Esophagus mucosa (tissue), 1 donor: ENCODE measurements around the gene RPEL1. TPM values are rescaled to one million over a fixed set of nuclear protein-coding genes. Genes with fewer than 3 reads are reported as not detected.
"Not testable (repeated sequence)": the region's sequence is repeated elsewhere in the genome, so short reads cannot be mapped to it uniquely, and the experiment has no call there.

Experiments
- ATAC-seq: fragments of 200-7000 bp; cut with Tn5 transposase; one replicate; pipeline ENCODE4 v1.9.1; 2020
- total RNA-seq: library from RNA; stranded (reverse); gene quantifications from one replicate; pipeline ENCODE4 v1.2.4, GENCODE V29; 2023
- donor health status: DM: yes; HTN: yes; CAD: no.

RPEL1 gene
- total RNA-seq, 1 donor from 2014 or later, result not detected

DNA sequence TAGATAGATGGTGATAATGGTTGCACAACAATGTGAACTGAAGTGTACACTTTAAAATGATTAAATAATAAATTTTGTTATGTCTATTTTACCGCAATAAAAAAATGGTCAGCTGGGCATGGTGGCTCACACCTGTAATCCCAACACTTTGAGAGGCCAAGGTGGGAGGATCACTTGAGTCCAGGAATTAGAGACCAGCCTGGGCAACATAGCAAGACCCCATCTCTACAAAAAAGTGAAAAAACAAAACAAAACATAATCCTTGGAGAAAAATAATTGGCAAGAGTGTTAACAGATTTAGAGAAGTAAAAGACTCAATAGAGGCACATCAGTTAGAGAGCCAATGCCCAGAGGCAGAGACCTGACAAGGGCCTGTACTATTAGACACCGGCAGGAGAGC, 9.9 kb upstream of the RPEL1 start:
- no peak for ATAC-seq

DNA sequence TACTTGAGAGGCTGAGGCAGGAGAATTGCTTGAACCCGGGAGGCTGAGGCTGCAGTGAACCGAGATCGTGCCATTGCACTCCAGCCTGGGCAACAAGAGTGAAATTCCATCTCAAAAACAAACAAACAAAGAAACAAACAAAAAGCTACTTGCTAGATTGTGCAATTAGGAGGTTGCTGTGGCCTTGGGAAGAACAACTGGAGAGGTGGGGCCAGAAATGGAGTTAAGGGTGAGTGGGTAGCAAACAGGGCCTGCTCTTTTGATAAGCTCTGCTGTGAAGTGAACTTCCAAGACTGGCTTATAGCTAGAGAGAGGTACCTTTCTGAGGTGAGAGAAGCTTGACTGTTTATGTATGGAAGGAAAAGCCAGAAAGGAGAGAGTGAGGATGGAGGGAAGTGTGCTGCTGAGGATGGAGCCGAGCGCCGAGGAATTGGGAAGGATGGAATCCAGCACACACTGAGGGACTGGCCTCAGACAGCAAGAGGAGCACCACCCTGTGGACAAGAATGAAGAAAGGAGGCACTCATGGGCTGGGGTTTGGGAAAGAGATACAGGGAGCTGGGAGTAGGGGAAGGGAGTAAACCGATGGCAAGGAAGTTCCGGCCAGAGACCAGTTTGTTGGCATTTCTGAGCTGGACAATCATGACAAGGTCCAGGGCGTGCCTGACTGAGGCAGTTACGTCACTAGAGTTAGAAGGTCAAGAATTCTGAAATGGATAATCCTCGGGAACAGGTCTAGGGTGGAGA, 7.0 kb upstream of the RPEL1 start:
- peak; percentile 51 for ATAC-seq

DNA sequence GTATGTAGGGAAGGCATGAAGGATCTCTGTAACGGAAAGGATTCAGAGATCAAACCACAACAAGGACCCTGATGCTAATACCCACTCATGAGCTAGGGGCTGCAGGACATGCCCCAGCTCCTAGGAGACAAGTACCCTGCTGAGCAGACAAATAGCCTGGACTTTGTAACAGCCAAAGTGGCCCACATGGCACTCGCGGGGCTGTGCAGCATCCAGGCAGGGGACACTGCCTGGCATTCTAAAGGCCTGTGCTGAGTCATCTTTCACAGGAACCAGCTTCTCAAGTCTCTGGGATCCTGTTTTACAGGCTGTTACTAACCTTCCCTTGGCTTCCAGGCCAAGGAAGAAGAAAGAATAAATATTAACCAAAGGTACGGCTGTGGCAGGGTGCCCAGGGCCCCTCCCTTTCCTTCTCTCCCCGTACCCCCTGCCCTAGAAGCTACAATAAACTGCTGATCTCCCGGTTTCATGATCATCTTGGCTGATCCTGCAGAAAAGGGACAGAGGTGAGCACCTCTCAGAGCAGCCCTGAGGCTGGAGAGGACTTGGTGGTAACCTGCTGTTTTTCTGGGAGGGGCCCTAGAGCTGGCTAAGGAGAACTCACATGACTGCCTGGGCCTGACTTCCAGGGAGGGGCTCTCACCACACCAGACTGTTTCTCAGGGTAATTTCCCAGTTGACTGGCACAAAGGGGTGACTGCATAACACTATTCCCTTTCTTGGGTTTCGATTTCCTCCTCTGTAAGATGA, 4.2 kb upstream of the RPEL1 start:
- peak; percentile 87 for ATAC-seq

DNA sequence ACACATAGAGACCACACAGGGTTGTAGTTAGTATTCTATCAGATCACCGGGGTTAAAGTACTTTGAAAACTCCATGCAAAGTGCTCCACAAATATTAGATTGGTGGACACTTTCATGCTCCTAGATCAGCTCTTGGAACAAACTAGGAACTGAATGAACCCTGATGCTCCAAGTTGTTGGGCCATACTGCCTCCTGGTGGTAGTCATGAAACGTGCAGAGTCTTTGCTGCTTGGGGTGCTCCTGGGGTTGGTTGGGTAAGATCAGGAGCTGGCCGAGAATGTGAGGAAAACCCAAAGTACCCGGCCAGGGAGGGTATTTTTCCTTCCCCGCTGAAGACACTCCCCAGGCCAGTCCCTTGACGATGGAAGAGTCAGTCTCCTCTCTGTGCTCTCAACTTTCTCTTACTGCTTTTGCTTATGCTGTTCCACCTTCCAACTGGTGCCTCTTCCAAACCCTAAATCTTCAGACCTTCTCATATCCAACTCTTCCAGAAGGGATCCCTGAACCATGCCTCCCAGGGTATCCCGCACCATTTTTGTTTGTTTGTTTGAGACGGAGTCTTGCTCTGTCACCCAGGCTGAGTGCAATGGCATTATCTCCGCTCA, 918 bp upstream of the RPEL1 start:
- ATAC-seq, result peak; percentile 39

DNA sequence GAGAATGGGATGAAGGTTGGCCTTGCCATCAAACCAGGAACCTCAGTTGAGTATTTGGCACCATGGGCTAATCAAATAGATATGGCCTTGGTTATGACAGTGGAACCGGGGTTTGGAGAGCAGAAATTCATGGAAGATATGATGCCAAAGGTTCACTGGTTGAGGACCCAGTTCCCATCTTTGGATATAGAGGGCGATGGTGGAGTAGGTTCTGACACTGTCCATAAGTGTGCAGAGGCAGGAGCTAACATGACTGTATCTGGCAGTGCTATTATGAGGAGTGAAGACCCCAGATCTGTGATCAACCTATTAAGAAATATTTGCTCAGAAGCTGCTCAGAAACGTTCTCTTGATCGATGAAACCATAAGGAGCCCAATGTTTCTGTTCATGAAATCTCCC, 637 bp downstream of the RPEL1 start:
- ATAC-seq, result no peak

DNA sequence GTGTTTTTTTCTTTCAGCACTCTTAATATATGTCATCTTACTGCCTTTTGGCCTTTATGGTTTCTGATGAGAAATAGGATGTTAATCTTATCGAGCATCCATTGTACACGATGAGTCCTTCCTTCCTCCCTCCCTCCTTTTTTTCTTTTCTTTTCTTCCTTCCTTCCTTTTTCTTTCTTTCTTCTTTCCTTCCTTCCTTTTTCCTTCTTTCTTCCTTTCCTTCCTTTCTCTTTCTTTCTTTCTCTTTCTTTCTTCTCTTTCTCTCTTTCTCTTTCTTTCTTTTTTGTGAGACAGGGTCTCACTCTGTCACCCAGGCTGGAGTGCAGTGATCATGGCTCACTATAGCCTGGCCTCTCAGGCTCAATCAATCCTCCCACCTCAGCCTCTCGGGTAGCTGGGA, 8.4 kb downstream of the RPEL1 start:
- ATAC-seq, result no peak

DNA sequence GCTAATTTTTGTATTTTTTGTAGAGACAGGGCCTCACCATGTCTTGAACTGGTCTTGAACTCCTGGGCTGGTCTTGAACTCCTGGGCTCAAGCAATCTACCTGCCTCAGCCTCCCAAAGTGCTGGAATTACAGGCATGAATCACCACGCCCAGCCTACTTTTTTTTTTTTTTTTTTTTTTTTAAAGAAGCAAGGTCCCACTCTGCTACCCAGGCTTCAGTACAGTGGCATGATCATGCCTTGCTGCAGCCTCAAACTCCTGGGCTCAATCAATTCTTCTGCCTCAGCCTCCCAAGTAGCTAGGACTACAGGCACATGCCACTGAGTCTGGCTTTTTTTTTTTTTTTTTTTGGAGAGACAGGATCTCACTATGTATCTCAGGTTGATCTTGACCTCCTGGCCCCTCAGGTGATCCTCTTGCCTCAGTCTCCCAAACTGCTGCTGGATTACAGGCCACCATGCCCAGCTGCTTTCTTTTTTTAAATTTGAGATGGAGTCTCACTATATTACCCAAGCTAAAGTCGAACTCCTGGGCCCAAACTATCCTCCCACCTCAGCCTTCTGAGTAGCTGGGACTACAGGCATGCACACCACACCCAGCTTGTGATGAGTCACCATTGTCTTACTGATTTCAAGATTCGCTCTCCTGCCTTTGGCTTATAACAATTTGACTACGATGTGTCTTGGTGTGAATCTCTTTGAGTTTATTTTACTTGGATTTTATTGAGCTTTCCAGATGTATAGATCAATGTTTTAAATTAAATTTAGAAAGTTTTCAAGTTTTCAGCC, 9.0 kb downstream of the RPEL1 start:
- peak; percentile 69 for ATAC-seq

DNA sequence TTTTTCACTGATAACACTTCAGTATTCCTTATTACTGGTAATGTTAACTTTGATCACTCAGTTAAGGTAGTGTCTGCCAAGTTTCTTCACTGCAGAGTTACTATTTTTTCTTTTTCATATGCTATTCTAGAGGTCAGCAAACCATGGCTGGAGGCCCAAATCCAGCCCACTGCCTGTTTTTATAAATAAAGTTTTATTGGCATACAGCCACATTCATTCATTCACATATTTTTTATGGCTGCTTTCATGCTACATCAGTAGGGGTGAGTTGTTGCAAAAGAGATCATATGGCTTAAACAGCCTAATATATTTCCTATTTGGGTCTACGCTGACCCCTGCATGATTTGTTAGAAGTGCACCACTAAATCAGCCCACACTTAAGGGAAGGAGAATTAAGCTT, 10.9 kb downstream of the RPEL1 start:
- ATAC-seq, result no peak

DNA sequence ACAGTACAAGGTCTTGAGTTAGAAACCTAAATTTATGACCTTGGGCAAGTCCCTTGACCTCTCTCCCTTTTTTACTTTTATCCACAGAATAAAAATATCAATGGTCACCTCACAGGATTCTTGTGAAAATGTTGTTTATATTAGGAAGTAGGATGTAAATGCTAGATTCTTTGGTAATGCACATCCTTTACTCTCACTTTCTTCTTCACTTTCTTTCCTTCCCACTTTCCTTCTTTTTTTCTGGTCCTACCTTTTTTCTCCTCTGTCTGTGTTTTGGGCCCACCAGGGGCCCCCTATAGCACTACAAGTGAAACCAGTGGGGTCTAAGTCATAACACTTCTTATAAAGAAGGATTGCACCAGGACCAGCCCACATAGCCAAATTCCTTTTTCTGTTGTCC, 12.1 kb downstream of the RPEL1 start:
- ATAC-seq, result no peak

DNA sequence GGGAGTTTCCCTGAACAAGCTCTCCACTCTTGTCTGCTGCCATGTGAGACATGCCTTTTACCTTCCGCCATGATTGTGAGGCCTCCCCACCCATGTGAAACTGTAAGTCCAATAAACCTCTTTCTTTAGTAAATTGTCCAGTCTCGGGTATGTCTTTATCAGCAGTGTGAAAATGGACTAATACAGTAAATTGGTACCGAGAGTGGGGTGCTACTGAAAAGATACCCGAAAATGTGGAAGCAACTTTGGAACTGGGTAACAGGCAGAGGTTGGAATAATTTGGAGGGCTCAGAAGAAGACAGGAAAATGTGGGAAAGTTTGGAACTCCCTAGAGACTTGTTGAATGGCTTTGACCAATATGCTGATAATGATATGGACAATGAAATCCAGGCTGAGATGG, 13.2 kb downstream of the RPEL1 start:
- ATAC-seq, result not testable (repeated sequence)

DNA sequence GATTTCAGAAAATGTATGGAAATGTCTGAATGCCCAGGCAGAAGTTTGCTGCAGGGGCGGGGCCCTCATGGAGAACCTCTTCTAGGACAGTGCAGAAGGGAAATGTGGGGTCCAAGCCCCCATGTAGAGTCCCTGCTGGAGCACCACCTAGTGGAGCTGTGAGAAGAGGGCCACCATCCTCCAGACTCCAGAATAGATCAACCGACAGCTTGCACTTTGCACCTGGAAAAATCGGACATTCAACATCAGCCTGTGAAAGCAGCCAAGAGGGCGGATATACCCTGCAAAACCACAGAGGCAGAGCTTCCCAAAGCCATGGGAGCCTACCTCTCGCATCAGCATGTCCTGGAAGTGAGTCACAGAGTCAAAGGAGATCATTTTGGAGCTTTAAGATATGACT, 14.3 kb downstream of the RPEL1 start:
- no peak for ATAC-seq

DNA sequence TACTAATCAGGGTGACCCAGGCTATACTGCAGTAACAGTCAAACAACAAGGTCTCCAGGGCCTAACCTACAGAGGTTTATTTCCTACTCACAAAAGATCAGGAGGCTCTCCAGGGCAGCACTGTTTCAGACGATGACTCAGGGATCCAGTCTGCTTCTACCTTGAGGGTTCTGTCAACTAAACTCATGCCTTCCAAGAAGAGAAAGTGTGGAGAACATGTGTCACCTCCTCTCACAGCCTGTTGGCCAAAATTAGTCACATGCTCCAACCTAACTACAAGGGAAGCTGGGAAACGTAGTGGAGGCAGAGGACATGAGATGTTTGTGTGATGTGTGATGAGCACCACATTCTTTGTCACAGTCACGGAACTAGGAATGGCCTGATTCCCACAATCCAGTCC, 16.5 kb downstream of the RPEL1 start:
- peak; percentile 43 for ATAC-seq

DNA sequence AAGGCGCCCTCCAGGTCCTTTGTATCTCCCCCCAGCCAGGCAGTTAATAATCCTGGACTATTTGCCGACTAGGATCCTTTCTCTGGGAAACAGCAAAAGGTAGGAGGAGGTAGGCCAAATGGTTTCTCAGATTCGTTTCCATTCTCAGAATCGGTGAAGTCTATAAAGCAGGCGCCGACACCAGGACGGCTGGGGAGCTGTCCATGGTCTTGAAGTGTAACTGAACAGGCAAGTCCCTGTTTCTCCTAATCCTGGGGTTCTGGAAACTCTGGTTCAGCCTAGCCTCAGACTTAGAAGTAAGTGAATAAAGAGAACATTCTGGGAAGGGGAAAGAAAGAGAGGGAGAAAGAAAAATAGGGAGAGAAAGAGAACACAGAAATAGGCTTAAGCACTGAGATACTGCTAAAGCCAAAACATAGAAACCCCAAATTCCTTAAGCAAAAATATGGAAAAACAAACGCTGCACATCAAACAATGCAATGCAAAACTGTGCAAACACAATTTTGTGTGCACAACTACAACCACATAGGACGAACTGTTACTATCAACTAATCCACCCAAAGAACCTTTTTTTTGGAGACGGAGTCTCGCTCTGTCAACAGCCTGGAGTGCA, 20.1 kb downstream of the RPEL1 start:
- ATAC-seq, result peak; percentile 61

DNA sequence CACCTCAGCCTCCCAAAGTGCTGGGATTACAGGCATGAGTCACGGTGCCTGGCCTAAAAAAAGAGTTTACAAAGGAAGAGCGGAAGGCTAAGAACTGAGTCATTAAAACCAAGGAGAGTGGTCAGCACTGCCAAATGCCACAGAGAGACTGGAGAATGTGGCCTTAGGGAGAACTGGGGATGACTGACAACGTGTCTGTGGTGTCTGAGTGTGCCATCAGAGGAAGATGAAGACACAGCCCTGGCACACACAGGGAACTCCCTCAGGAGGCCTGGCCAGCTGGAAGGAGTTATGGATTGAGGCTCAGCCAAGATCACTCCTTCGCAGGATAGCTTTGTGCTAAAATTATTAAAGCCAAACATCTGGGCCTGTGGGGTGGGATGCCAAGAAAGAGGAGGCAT, 27.4 kb downstream of the RPEL1 start:
- peak; percentile 63 for ATAC-seq

DNA sequence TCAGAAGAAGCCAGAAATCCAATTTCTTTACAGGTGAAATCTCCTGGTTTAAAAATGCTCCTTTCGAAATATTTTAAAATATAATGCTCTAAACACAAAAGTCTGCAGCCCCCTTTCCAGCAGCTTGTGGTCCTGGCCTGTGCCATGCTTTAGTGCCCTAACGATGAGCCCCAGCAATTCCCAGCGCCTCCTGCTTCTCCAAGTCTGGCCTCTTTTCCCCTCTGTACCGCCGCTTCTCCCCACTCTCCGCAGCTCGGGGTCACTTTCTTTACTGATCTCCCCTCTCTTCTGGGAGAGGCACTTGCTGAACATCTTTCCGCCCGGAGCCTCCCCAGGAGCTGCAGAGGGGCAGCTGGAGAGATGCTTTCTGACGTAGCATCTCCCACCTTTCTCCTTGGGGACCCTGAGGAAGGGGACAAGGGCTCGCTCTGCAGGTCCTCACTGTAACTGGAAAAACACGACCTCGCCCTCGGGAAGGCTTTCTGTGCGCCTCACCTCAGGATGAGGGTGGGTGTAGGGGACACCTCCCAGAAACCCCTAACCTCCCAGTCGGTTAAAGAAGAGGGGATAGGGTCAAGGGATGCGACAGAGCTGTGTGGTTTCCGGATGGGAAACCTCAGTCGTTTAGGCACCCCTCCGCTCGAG, 30.7 kb downstream of the RPEL1 start:
- ATAC-seq, result no peak

DNA sequence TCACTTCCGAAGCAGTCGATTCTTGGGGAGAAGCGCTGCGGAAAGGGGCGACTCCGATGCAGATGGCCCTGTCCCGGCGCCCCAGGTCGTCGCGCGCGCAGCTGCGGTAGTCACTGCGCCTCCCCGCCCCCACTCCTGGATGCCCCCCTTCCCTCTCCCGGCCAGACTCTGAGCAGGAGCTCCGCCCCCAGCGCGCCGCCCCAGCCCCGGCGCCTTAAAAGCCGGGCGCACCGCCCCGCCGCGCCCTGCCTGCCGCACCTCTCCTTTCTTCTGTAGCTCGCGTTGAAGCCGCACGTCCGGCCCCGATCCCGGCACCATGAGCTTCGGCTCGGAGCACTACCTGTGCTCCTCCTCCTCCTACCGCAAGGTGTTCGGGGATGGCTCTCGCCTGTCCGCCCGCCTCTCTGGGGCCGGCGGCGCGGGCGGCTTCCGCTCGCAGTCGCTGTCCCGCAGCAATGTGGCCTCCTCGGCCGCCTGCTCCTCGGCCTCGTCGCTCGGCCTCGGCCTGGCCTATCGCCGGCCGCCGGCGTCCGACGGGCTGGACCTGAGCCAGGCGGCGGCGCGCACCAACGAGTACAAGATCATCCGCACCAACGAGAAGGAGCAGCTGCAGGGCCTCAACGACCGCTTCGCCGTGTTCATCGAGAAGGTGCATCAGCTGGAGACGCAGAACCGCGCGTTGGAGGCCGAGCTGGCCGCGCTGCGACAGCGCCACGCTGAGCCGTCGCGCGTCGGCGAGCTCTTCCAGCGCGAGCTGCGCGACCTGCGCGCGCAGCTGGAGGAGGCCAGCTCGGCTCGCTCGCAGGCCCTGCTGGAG, 31.4 kb downstream of the RPEL1 start, which contains the start of gene INA:
TSS of gene INA (plus strand) at position 243 of the 817 bp plus-strand sequence. CDS start at position 317, 74 bp downstream.
- peak; percentile 66 for ATAC-seq

DNA sequence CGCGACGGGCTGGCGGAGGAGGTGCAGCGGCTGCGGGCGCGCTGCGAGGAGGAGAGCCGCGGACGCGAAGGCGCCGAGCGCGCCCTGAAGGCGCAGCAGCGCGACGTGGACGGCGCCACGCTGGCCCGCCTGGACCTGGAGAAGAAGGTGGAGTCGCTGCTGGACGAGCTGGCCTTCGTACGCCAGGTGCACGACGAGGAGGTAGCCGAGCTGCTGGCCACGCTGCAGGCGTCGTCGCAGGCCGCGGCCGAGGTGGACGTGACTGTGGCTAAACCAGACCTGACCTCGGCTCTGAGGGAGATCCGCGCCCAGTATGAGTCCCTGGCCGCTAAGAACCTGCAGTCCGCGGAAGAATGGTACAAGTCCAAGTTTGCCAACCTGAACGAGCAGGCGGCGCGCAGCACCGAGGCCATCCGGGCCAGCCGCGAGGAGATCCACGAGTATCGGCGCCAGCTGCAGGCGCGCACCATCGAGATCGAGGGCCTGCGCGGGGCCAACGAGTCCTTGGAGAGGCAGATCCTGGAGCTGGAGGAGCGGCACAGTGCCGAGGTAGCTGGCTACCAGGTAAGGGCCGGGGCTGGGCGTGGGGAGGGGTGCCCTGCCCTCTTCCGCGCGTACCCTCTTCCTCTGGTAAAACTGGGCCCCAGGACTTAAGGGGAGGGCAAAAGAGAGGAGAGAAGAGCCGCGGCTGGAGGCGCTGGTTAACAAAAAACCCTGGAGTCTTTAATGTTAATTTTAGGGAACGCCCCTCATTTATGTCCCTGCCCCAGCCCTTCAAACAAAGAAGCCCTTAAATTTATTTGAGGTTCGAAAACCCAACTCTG, 32.2 kb downstream of the RPEL1 start:
- ATAC-seq, result no peak

DNA sequence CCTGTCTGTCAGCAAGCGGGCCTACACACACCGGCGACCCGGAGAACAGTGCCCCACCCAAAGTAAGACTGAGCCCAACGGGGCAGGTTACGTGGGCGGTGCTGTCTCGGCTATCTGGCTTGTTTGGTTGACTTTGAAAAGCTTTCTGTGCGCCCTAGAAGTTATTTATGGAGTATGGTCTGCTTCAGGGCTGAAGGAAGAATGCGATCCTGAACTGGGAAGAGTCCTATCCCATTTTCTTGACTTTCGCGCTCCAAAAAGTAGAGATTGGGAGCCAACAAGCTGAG, 32.8 kb downstream of the RPEL1 start:
- ATAC-seq, result no peak

DNA sequence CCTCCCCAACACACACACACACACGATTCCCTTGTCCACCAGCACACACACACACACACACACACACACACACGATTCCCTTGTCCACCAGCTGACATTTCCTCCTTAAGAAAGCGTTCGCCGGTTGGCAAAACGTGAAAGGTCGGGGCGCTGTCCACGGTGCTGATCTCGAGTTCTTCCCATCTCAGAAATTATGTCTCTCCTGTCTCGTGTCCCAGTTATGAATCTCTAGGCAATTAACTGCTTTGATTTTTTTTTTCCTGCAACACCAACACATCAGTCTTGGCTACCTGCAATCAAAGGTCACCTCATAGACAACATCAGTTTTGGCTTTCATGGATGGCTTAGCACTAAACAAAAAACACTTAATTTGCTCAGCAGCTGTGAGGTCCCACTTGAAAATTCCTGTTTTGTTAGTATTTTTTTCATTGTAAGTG, 33.2 kb downstream of the RPEL1 start:
- ATAC-seq, result no peak

DNA sequence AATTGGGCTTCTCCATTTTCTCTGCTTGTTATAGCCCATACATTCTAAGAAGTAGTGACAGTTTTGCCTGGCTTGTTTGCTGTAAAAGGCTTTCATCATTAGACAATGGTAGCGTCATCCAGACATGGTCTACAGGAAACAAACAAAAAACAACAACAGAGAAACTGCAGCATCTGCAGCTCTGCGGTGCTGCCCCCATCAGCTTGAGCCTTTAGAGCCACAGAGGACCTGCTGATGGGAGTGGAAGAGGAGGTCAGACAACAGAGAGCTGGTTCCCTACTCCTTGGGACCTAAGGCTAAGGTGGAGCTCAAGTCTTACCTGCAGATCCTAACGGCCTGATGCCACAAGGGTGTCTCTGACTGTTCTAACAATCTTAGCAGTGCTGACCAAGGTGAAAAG, 34.3 kb downstream of the RPEL1 start:
- no peak for ATAC-seq
